ENCODE results near the gene PIANP. TPM values are rescaled to one million over a fixed set of nuclear protein-coding genes. Genes with fewer than 3 reads are reported as not detected.

PIANP gene
- total RNA-seq, 1 experiment from 2014 or later: not detected

GRCh38 chr12:6685814-6686213, 14.8 kb downstream of the PIANP start:
- H3K9ac ChIP-seq (ENCODE audit: low read length): no peak overlapping the region
- intact Hi-C loops (cut with micrococcal nuclease): no loop called here
- H2AFZ ChIP-seq (ENCODE audit: low read depth, low read length, poor library complexity, severe bottlenecking): no peak overlapping the region
- H3K79me2 ChIP-seq (ENCODE audit: insufficient read depth, low read length): peaks cover 95% of the 10 kb centered on the region
- no peak overlapping the region for H3K27ac ChIP-seq (ENCODE audit: low read depth, low read length)
- ATAC-seq (no peak), DNase-seq (ENCODE audit: low read depth, low spot score) (no peak)
- H3K9me2 ChIP-seq (ENCODE audit: insufficient read depth): no peaks in the 10 kb centered on the region
- no peaks in the 10 kb centered on the region for H3K27me3 ChIP-seq (ENCODE audit: insufficient read depth, low read length)
- peaks cover 2 to 27% of the 10 kb centered on the region in 2 experiments; a peak in 1 of 4 replicates for H3K36me3 ChIP-seq (ENCODE audit: control insufficient read depth in 1 of 2, insufficient read depth in 2 of 2, low read length in 2 of 2)
- RAD21 ChIA-PET (ENCODE audit: low non-redundant PET in 1 of 2, low total read pairs in 2 of 2, uncharacterized antibody in 2 of 2, unreplicated experiment in 2 of 2): no interaction called here
- TF ChIP-seq ELF1 (IDR thresholded peaks at IDR 0.05; ENCODE audit: borderline replicate concordance, low read depth) (no peak), POLR2A (IDR thresholded peaks at IDR 0.05; ENCODE audit: borderline replicate concordance, extremely low read depth, insufficient read depth, insufficient read length) (no peak), SIN3A (IDR thresholded peaks at IDR 0.05; ENCODE audit: low read depth) (no peak), EZH2 (IDR thresholded peaks at IDR 0.05) (no peak), POLR2AphosphoS5 (IDR thresholded peaks at IDR 0.05; ENCODE audit: low read depth, low read length) (no peak), JUND (IDR thresholded peaks at IDR 0.05) (no peak), CBX3 (IDR thresholded peaks at IDR 0.05; ENCODE audit: low read depth) (no peak), SP1 (IDR thresholded peaks at IDR 0.05; ENCODE audit: low read depth) (no peak), EZH2phosphoT487 (IDR thresholded peaks at IDR 0.05; ENCODE audit: borderline replicate concordance) (no peak), ZFX (IDR thresholded peaks at IDR 0.05) (no peak), RAD21 (IDR thresholded peaks at IDR 0.05; ENCODE audit: low read depth) (no peak), SRF (IDR thresholded peaks at IDR 0.05; ENCODE audit: low read depth) (no peak), MAX (IDR thresholded peaks at IDR 0.05) (no peak), ZNF274 (IDR thresholded peaks at IDR 0.05; ENCODE audit: low read depth, low read length) (no peak)
- TF ChIP-seq, protein P1, sequence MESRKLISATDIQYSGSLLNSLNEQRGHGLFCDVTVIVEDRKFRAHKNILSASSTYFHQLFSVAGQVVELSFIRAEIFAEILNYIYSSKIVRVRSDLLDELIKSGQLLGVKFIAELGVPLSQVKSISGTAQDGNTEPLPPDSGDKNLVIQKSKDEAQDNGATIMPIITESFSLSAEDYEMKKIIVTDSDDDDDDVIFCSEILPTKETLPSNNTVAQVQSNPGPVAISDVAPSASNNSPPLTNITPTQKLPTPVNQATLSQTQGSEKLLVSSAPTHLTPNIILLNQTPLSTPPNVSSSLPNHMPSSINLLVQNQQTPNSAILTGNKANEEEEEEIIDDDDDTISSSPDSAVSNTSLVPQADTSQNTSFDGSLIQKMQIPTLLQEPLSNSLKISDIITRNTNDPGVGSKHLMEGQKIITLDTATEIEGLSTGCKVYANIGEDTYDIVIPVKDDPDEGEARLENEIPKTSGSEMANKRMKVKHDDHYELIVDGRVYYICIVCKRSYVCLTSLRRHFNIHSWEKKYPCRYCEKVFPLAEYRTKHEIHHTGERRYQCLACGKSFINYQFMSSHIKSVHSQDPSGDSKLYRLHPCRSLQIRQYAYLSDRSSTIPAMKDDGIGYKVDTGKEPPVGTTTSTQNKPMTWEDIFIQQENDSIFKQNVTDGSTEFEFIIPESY (IDR thresholded peaks at IDR 0.05; ENCODE audit: extremely low read depth, insufficient replicate concordance, low read length): no peak
- TF ChIP-seq, protein P2, sequence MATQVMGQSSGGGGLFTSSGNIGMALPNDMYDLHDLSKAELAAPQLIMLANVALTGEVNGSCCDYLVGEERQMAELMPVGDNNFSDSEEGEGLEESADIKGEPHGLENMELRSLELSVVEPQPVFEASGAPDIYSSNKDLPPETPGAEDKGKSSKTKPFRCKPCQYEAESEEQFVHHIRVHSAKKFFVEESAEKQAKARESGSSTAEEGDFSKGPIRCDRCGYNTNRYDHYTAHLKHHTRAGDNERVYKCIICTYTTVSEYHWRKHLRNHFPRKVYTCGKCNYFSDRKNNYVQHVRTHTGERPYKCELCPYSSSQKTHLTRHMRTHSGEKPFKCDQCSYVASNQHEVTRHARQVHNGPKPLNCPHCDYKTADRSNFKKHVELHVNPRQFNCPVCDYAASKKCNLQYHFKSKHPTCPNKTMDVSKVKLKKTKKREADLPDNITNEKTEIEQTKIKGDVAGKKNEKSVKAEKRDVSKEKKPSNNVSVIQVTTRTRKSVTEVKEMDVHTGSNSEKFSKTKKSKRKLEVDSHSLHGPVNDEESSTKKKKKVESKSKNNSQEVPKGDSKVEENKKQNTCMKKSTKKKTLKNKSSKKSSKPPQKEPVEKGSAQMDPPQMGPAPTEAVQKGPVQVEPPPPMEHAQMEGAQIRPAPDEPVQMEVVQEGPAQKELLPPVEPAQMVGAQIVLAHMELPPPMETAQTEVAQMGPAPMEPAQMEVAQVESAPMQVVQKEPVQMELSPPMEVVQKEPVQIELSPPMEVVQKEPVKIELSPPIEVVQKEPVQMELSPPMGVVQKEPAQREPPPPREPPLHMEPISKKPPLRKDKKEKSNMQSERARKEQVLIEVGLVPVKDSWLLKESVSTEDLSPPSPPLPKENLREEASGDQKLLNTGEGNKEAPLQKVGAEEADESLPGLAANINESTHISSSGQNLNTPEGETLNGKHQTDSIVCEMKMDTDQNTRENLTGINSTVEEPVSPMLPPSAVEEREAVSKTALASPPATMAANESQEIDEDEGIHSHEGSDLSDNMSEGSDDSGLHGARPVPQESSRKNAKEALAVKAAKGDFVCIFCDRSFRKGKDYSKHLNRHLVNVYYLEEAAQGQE (IDR thresholded peaks at IDR 0.05; ENCODE audit: low read depth): no peak
- TF ChIP-seq, protein P3, sequence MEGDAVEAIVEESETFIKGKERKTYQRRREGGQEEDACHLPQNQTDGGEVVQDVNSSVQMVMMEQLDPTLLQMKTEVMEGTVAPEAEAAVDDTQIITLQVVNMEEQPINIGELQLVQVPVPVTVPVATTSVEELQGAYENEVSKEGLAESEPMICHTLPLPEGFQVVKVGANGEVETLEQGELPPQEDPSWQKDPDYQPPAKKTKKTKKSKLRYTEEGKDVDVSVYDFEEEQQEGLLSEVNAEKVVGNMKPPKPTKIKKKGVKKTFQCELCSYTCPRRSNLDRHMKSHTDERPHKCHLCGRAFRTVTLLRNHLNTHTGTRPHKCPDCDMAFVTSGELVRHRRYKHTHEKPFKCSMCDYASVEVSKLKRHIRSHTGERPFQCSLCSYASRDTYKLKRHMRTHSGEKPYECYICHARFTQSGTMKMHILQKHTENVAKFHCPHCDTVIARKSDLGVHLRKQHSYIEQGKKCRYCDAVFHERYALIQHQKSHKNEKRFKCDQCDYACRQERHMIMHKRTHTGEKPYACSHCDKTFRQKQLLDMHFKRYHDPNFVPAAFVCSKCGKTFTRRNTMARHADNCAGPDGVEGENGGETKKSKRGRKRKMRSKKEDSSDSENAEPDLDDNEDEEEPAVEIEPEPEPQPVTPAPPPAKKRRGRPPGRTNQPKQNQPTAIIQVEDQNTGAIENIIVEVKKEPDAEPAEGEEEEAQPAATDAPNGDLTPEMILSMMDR (IDR thresholded peaks at IDR 0.05 in 2 of 3, conservative IDR thresholded peaks at IDR 0.05 in 1 of 3; ENCODE audit: borderline replicate concordance in 1 of 3, insufficient read depth in 1 of 3, low read depth in 2 of 3, low read length in 2 of 3): no peak
- BruUV-seq (replicated peaks): no TSS peak
- POLR2A ChIA-PET: no interaction called here
- CTCF ChIA-PET: interaction anchor here (0.7 kb wide), 2 partner anchors 69 to 77 kb away, joined by 3 read pairs; no protein-coding TSS in a partner anchor
- H3K4me1 ChIP-seq (ENCODE audit: control insufficient read depth in 1 of 2, insufficient read depth in 2 of 2, low read length in 2 of 2): peaks cover 9 to 21% of the 10 kb centered on the region in 2 experiments
- no peak overlapping the region for H3K4me3 ChIP-seq (replicated peaks in 1 of 2; ENCODE audit: low read depth in 1 of 2, low read length in 2 of 2)
- peaks cover 18% of the 10 kb centered on the region; the same call in 1 of the 2 replicates for H4K20me1 ChIP-seq (ENCODE audit: insufficient read depth)
- no peaks in the 10 kb centered on the region for H3K9me3 ChIP-seq (ENCODE audit: control insufficient read depth in 1 of 2, insufficient read depth in 1 of 2, low read depth in 1 of 2, low read length in 2 of 2)
- no peak overlapping the region for H3K4me2 ChIP-seq (ENCODE audit: low read length)
